ENCODE results near the gene INTS11. TPM values are rescaled to one million over a fixed set of nuclear protein-coding genes. Genes with fewer than 3 reads are reported as not detected.
"Not testable (repeated sequence)": the region's sequence is repeated elsewhere in the genome, so short reads cannot be mapped to it uniquely, and the experiment has no call there.

INTS11 gene
- polyA plus RNA-seq, 2 of the 4 experiments (the other 2 are of a cell fraction), result 41.9 to 62.9 TPM

DNA sequence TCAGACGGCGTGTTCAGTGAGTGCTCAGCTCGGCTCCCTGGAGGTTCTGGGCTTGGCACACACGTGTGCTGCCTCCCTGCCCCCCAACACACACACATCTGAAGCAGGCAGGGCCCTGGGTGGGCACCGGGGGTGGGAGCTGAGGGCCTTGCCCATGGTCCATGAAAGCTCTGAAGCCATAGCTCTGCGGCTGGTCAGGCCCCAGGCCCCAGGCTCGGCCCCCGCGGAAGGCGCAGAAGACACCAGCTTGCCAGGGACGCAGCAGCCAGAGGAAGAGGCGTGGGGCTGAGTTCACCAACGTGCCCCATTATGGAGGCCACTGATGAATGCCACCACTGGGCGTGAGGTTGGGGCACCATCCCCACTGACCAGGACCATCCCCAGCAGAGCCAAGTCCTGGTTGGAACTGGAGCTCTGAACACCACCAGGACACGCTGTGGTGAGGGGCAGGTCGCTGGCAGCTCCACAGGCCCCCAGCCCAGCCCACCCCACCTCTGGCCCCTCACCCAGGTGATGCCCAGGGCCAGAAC is 46.4 kb upstream of the INTS11 start:
- no peak for DNase-seq (ENCODE audit: low read depth in 1 of 2, low spot score in 1 of 2)
- no peak overlapping the region for H3K4me2 ChIP-seq
- H3K27ac ChIP-seq, result no peak overlapping the region
- ChIA-PET POLR2A (interaction anchor here (0.7 to 1.1 kb wide), 3 partner anchors 12 to 18 kb away, joined by 3 to 4 read pairs (median 3); no protein-coding TSS in a partner anchor), CTCF (interaction anchor here (1.2 to 6.1 kb wide), 15 partner anchors 8 to 387 kb away, joined by 3 to 73 read pairs (median 7); partner anchors contain the start of gene DVL1)
- 88% methylated on average over 8 of the region's 16 CpGs for WGBS (ENCODE audit: missing lambda C conversion rate)
- TF ChIP-seq PBX3 (IDR thresholded peaks at IDR 0.05), result no peak
- no peak for TF ChIP-seq MAFK (IDR thresholded peaks at IDR 0.05; ENCODE audit: partially characterized antibody)
- TF ChIP-seq KDM1A (IDR thresholded peaks at IDR 0.05; ENCODE audit: low read depth), result no peak
- no peak for TF ChIP-seq HOXA7 (CRISPR knock-in tag; IDR thresholded peaks at IDR 0.05)
- no peak for TF ChIP-seq HOXB13 (CRISPR knock-in tag; IDR thresholded peaks at IDR 0.05; ENCODE audit: low read depth)
- no peak for TF ChIP-seq RARB (CRISPR knock-in tag; IDR thresholded peaks at IDR 0.05)
- TF ChIP-seq JUN (IDR thresholded peaks at IDR 0.05), result no peak
- TF ChIP-seq REST (IDR thresholded peaks at IDR 0.05), result no peak
- no peak for TF ChIP-seq ZFP36 (IDR thresholded peaks at IDR 0.05; ENCODE audit: borderline replicate concordance, partially characterized antibody)
- TF ChIP-seq RFX5 (IDR thresholded peaks at IDR 0.05), result no peak
- TF ChIP-seq POLR2AphosphoS2 (conservative IDR thresholded peaks at IDR 0.05; ENCODE audit: low read length), result no peak
- no peak for TF ChIP-seq CBX8 (IDR thresholded peaks at IDR 0.05)
- no peak for TF ChIP-seq TFCP2L1 (CRISPR knock-in tag; IDR thresholded peaks at IDR 0.05)
- TF ChIP-seq, protein P1, sequence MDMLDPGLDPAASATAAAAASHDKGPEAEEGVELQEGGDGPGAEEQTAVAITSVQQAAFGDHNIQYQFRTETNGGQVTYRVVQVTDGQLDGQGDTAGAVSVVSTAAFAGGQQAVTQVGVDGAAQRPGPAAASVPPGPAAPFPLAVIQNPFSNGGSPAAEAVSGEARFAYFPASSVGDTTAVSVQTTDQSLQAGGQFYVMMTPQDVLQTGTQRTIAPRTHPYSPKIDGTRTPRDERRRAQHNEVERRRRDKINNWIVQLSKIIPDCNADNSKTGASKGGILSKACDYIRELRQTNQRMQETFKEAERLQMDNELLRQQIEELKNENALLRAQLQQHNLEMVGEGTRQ (IDR thresholded peaks at IDR 0.05), result no peak
- TF ChIP-seq BHLHE40 (IDR thresholded peaks at IDR 0.05; ENCODE audit: low read depth, low read length), result no peak
- no peak overlapping the region for H3K4me3 ChIP-seq
- no peak for FAIRE-seq
- no peaks in the 10 kb centered on the region for H3K9me3 ChIP-seq
- peaks cover 10% of the 10 kb centered on the region for H3K4me1 ChIP-seq
- ATAC-seq, result no peak

GRCh38 chr1:1370094-1370493 is 45.6 kb upstream of the INTS11 start:
- POLR2A ChIA-PET, result interaction anchor here (0.7 kb wide), 1 partner anchor 11 kb away, joined by 3 read pairs; no protein-coding TSS in a partner anchor
- H3K4me3 ChIP-seq; H3K9me3 ChIP-seq; ATAC-seq; H3K27ac ChIP-seq; DNase-seq (ENCODE audit: low read depth in 1 of 2, low spot score in 1 of 2); H3K4me2 ChIP-seq; FAIRE-seq: not testable (repeated sequence)
- peaks cover 10% of the 10 kb centered on the region for H3K4me1 ChIP-seq
- CTCF ChIA-PET, result interaction anchor here (0.6 to 6.1 kb wide), 7 partner anchors 10 to 386 kb away, joined by 3 to 73 read pairs (median 9); partner anchors contain the start of gene DVL1
- WGBS (ENCODE audit: missing lambda C conversion rate), result 90% methylated on average over 13 of the region's 14 CpGs

- Histone ChIP-seq H3K4me3 (no peak overlapping the region), H3K4me2 (no peak overlapping the region), H3K4me1 (no peaks in the 10 kb centered on the region), H3K9me3 (no peaks in the 10 kb centered on the region), H3K27ac (no peak overlapping the region)
- no peak for FAIRE-seq
- POLR2A ChIA-PET, result no interaction called here
- WGBS (ENCODE audit: missing lambda C conversion rate), result 87% methylated on average over 5 of the region's 5 CpGs
- no peak for DNase-seq (ENCODE audit: low read depth in 1 of 2, low spot score in 1 of 2)
- no peak for ATAC-seq
- CTCF ChIA-PET, result interaction anchor here (6.1 kb wide), 1 partner anchor 22 kb away, joined by 73 read pairs; the partner anchor contains the start of gene DVL1
- TF ChIP-seq RAD21 (conservative IDR thresholded peaks at IDR 0.05 in 1 of 2, IDR thresholded peaks at IDR 0.05 in 1 of 2) (no peak), EP300 (IDR thresholded peaks at IDR 0.05) (no peak), BCL3 (IDR thresholded peaks at IDR 0.05) (no peak)
Observed at GRCh38 chr1:1367315-1367714, 42.9 kb upstream of the INTS11 start.

All from A549 (cell line).